ENCODE data around the gene SAMD1. TPM values are rescaled to one million over a fixed set of nuclear protein-coding genes. Genes with fewer than 3 reads are reported as not detected.

The SAMD1 gene
- total RNA-seq, 1 donor, result 23.3 TPM

DNA sequence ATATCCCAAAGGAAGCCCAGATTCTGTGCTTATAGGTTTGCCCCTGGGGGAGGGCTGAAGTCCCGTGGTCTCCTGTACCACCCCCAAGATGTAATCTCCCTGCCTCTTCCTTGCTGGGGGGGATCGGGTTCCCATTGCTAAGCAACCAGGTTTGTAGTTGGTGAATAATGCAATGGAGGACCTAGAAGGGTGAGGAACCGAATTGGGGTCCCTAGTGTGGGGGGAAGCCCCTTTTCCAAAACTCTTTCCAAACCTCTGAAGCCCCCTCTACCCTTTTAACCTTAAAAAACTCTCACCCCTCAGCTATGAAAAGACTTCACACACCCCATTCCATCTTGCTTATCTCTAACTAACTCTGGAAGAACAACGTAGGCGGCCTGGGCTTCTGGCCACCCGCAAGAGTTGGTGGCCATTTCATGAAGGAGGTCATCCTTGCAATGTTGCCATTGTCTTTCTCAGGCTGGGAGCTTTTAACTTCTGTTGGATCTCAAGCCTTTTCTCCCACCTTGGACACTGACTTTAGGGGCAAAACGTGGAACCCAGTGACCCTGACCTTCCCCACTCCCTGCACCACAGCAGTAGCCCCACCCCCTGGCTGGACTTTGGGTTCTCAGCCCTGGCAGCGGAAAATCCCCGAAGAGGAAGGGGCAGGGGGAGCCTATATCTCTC lies 29.3 kb downstream of the SAMD1 start:
- no peak overlapping the region for H3K4me3 ChIP-seq (ENCODE audit: low read depth, low read length)
- TF ChIP-seq, protein P1, sequence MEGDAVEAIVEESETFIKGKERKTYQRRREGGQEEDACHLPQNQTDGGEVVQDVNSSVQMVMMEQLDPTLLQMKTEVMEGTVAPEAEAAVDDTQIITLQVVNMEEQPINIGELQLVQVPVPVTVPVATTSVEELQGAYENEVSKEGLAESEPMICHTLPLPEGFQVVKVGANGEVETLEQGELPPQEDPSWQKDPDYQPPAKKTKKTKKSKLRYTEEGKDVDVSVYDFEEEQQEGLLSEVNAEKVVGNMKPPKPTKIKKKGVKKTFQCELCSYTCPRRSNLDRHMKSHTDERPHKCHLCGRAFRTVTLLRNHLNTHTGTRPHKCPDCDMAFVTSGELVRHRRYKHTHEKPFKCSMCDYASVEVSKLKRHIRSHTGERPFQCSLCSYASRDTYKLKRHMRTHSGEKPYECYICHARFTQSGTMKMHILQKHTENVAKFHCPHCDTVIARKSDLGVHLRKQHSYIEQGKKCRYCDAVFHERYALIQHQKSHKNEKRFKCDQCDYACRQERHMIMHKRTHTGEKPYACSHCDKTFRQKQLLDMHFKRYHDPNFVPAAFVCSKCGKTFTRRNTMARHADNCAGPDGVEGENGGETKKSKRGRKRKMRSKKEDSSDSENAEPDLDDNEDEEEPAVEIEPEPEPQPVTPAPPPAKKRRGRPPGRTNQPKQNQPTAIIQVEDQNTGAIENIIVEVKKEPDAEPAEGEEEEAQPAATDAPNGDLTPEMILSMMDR (IDR thresholded peaks at IDR 0.05; ENCODE audit: insufficient read depth, low read depth, low read length), result no peak
- DNase-seq (ENCODE audit: low read depth), result no peak

DNA sequence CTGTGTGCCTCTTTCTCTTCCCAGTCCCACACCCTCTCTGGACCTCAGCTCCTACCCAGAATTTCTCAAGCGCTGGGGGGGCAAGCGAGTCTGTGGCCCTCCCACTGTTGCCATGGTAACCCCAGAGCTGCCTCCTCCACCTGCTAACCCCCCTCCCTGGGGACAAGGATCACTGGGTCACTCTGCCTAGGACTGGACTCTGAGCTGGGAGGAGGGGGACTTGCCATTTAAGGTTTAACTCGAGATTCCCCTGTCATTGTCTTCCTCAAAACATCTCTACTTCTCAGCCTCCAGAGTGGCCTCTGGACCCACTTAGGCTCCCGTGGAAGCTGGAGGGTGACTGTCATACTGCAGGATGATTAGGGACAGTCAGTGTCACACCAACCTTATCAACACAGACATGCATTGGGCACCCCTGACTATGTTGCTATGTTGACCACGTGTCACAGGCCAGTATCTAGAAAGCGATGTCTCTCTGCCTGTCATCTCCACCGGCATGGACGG lies 30.8 kb downstream of the SAMD1 start:
- DNase-seq (ENCODE audit: low read depth), result no peak

DNA sequence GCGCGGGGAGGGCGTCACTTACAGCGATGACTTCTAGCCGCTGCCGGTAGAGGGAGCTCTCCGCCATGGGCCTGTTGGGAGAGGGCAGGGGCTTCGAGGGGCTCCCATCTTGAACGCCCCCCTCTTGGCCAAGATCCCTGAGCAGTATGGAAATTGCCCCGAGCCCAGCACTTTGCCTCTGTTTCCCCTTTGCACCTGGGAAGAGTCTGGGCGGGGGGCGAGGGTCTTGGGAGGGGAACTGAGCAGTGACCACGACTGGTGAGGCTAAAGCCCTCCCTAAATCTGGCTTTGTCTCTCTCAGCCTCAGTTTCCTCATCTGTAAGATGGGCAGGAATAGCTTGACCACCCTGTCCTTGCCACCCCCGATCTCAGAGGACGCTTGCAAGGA lies 31.5 kb downstream of the SAMD1 start:
- H3K4me3 ChIP-seq (ENCODE audit: low read depth, low read length), result no peak overlapping the region
- TF ChIP-seq, protein P1 (IDR thresholded peaks at IDR 0.05; ENCODE audit: insufficient read depth, low read depth, low read length), result peak; percentile 67
- no peak for DNase-seq (ENCODE audit: low read depth)

More for the DNA sequence above, 30.8 kb downstream of the SAMD1 start:
- H3K4me3 ChIP-seq (ENCODE audit: low read depth, low read length), result no peak overlapping the region
- TF ChIP-seq, protein P1 (IDR thresholded peaks at IDR 0.05; ENCODE audit: insufficient read depth, low read depth, low read length), result no peak

DNA sequence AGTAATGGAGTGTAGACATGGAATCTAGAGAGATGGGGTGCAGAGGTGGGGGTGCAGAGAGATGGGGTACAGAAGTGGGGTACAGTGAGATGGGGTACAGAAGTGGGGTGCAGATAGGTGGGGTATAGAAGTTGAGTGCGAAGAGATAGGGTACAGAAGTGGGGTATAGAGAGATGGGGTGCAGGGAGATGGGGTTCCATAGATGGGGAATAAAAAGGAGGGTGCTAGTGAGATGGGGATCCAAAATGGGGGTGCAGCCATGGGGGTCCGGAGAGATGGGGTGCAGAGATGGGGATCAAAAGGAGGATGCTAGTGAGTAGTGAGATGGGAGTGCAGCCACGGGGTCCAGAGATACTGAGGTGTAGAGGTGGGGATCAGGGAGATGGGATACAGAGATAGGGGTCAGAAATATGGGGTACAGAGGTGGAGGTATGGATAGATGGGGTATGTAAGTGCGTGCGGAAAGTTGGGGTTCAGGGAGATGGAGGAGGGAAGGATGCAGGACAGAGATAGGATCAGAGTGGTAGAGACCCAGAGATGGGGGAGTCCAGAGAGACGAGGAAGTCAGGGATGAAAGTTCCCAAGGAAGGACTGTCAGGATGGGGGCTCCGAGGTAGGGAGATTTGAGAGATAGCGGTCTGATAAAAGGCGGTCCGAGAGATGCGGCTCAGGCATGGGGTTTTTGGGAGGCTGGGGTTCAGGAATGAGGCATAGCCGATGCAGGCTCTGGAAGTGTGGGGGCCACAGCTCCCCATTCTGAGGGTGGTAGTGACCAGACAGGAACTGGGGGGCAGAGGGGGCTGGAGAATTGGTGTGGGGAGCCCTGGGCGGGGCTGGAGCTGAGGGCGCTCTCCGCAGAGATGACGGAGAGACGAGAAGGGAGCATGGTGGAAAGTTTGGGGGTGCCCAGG lies 32.1 kb downstream of the SAMD1 start:
- TF ChIP-seq, protein P1 (IDR thresholded peaks at IDR 0.05; ENCODE audit: insufficient read depth, low read depth, low read length), result no peak
- peak overlapping the region; percentile 47 for H3K4me3 ChIP-seq (ENCODE audit: low read depth, low read length)
- no peak for DNase-seq (ENCODE audit: low read depth)

DNA sequence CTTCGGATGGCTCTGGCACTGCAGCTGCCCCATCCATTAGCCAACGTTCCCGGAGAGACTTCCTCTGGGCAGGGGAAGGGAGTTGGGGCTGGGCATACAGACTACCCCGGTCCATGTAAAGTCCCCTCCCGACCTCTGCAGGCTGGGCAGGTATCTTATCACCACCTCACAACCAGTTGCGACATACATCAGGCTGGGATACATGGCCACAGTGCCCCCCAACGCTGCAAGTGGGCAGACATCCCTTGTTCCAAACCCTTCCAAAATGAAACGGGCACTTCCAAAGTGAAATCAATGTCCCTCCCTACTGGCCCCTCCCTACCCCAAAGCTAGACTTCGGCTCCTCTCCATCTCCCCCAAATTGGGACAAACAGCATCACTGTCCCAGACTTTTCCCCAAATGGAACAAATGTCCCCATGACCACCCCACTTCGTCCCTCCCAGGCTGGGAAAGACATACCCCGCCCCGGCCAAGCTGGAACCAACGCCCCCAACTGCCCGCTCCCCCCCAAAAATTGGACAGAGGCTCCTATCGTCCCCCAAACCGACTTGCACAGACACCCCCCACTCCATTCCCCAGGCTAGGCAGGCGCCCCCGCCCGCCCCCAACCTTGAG lies 33.7 kb downstream of the SAMD1 start:
- no peak for DNase-seq (ENCODE audit: low read depth)
- TF ChIP-seq, protein P1 (IDR thresholded peaks at IDR 0.05; ENCODE audit: insufficient read depth, low read depth, low read length), result no peak
- H3K4me3 ChIP-seq (ENCODE audit: low read depth, low read length), result peak overlapping the region; percentile 47

DNA sequence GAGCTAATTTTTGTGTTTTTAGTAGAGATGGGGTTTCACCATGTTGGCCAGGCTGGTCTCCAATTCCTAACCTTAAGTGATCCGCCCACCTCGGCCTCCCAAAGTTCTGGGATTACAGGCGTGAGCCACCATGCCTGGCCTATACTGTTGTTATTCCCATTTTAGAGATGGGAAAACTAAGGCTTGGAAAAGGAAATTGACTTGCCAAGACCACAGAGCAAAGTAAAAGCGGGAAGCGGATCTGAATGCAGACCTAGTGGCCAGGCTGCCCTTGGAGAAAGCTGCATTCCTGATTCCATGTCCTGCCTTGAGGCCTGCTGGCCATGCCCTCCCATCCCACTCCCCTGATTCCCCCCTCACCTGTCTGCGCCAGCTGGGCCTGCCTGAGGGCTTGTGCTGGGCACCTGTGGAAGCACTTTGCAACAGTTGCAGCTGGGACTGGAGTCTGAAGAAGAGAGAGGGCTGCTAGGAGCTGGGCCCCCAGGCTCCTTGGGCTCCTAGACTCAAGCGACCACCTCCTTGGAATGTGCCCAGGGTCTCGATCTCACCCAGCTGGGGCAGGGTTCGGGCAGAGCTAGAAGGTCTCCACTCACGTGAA lies 34.4 kb downstream of the SAMD1 start:
- H3K4me3 ChIP-seq (ENCODE audit: low read depth, low read length), result no peak overlapping the region
- no peak for DNase-seq (ENCODE audit: low read depth)

More for the DNA sequence above, 34.4 kb downstream of the SAMD1 start:
- TF ChIP-seq, protein P1 (IDR thresholded peaks at IDR 0.05; ENCODE audit: insufficient read depth, low read depth, low read length), result no peak

All from fibroblast of villous mesenchyme (primary cell).